Measurements from ENCODE around the gene EFCAB6. TPM values are rescaled to one million over a fixed set of nuclear protein-coding genes. Genes with fewer than 3 reads are reported as not detected.

The EFCAB6 gene
- total RNA-seq, 6 donors from 2014 or later = 2.4 to 94.3 (median 6.6) TPM

- no peak overlapping the region for H3K27ac ChIP-seq
- TF ChIP-seq EP300 (IDR thresholded peaks at IDR 0.05) (no peak), POLR2AphosphoS5 (IDR thresholded peaks at IDR 0.05) (no peak), CTCF (IDR thresholded peaks at IDR 0.05) (no peak), POLR2A (IDR thresholded peaks at IDR 0.05) (no peak)
- H3K9me3 ChIP-seq = no peaks in the 10 kb centered on the region
- peaks cover 0 to 7% (median 0%) of the 10 kb centered on the region in 4 donors for H3K4me1 ChIP-seq
- ATAC-seq (ENCODE audit: low FRiP score in 2 of 2) (no peak), DNase-seq (no peak)
- H3K36me3 ChIP-seq = no peaks in the 10 kb centered on the region
- no peak overlapping the region for H3K4me3 ChIP-seq
- WGBS, 2 donors = 85 to 90% methylated on average over 11 of the region's 11 CpGs
- H3K27me3 ChIP-seq = no peaks in the 10 kb centered on the region
Observed at GRCh38 chr22:43818981-43819380, 6.9 kb upstream of the EFCAB6 start.

- no peak for ATAC-seq (ENCODE audit: low FRiP score in 2 of 2)
- no peak for TF ChIP-seq EP300 (IDR thresholded peaks at IDR 0.05)
- WGBS, 2 donors = 96% methylated on average over 9 of the region's 9 CpGs
Observed at GRCh38 chr22:43817402-43817801, 5.3 kb upstream of the EFCAB6 start.

GRCh38 chr22:43814264-43814663 is 2.2 kb upstream of the EFCAB6 start:
- Histone ChIP-seq H3K4me1 (peaks cover 8 to 22% (median 10%) of the 10 kb centered on the region in 4 donors), H3K36me3 (no peaks in the 10 kb centered on the region), H3K4me3 (no peak overlapping the region), H3K27ac (no peak overlapping the region), H3K27me3 (no peaks in the 10 kb centered on the region), H3K9me3 (no peaks in the 10 kb centered on the region)
- 96 to 99% methylated on average over 5 of the region's 5 CpGs for WGBS, 2 donors
- ATAC-seq (ENCODE audit: low FRiP score in 2 of 2) (no peak), DNase-seq (no peak)
- TF ChIP-seq EP300 (IDR thresholded peaks at IDR 0.05) = no peak
- no peak for TF ChIP-seq POLR2AphosphoS5 (IDR thresholded peaks at IDR 0.05)
- TF ChIP-seq POLR2A (IDR thresholded peaks at IDR 0.05) = no peak
- TF ChIP-seq CTCF (IDR thresholded peaks at IDR 0.05) = no peak

More at GRCh38 chr22:43817402-43817801, 5.3 kb upstream of the EFCAB6 start:
- no peak overlapping the region for H3K4me3 ChIP-seq
- H3K9me3 ChIP-seq = no peaks in the 10 kb centered on the region
- H3K36me3 ChIP-seq = no peaks in the 10 kb centered on the region
- H3K4me1 ChIP-seq = peaks cover 3 to 12% (median 7%) of the 10 kb centered on the region in 4 donors
- H3K27me3 ChIP-seq = no peaks in the 10 kb centered on the region
- no peak for DNase-seq
- no peak overlapping the region for H3K27ac ChIP-seq

GRCh38 chr22:43812890-43813289 is 785 bp upstream of the EFCAB6 start:
- no peaks in the 10 kb centered on the region for H3K36me3 ChIP-seq
- WGBS, 2 donors = 24% methylated on average over 6 of the region's 6 CpGs
- TF ChIP-seq POLR2A (IDR thresholded peaks at IDR 0.05) = no peak
- no peak for TF ChIP-seq EP300 (IDR thresholded peaks at IDR 0.05)
- no peak for TF ChIP-seq POLR2AphosphoS5 (IDR thresholded peaks at IDR 0.05)
- no peak for TF ChIP-seq CTCF (IDR thresholded peaks at IDR 0.05)
- H3K4me1 ChIP-seq = peaks cover 8 to 22% (median 10%) of the 10 kb centered on the region in 4 donors
- DNase-seq (no peak), ATAC-seq (ENCODE audit: low FRiP score in 2 of 2) (peak in 1 of 2 donors; percentile 3)
- H3K27ac ChIP-seq = peak overlapping the region in 3 of 4 donors; percentile 82 to 93 (median 91)
- no peaks in the 10 kb centered on the region for H3K9me3 ChIP-seq
- H3K4me3 ChIP-seq = peak overlapping the region; percentile 50 to 86 (median 84)
- H3K27me3 ChIP-seq = no peaks in the 10 kb centered on the region

- peak overlapping the region; percentile 79 to 93 (median 86) for H3K27ac ChIP-seq
- ATAC-seq (ENCODE audit: low FRiP score in 2 of 2) = peak in 1 of 2 donors; percentile 48
- no peak for DNase-seq
- H3K4me3 ChIP-seq = peak overlapping the region; percentile 50 to 86 (median 84)
- TF ChIP-seq POLR2A (IDR thresholded peaks at IDR 0.05) = no peak
- no peak for TF ChIP-seq POLR2AphosphoS5 (IDR thresholded peaks at IDR 0.05)
- H3K36me3 ChIP-seq = no peaks in the 10 kb centered on the region
- no peaks in the 10 kb centered on the region for H3K9me3 ChIP-seq
- no peaks in the 10 kb centered on the region for H3K27me3 ChIP-seq
- 0% methylated on average over 1 to 21 of the region's 21 CpGs for WGBS, 2 donors
- H3K4me1 ChIP-seq = peaks cover 8 to 22% (median 10%) of the 10 kb centered on the region in 4 donors
Observed at GRCh38 chr22:43811777-43812148, 342 bp downstream of the EFCAB6 start.

GRCh38 chr22:43802897-43803495 is 9.1 kb downstream of the EFCAB6 start:
- no peaks in the 10 kb centered on the region for H3K4me1 ChIP-seq
- DNase-seq (no peak), ATAC-seq (ENCODE audit: low FRiP score in 2 of 2) (no peak)
- no peak for TF ChIP-seq POLR2AphosphoS5 (IDR thresholded peaks at IDR 0.05)
- TF ChIP-seq CTCF (IDR thresholded peaks at IDR 0.05) = no peak
- no peak for TF ChIP-seq POLR2A (IDR thresholded peaks at IDR 0.05)
- TF ChIP-seq EP300 (IDR thresholded peaks at IDR 0.05) = no peak
- no peak overlapping the region for H3K4me3 ChIP-seq
- no peak overlapping the region for H3K27ac ChIP-seq
- H3K27me3 ChIP-seq = no peaks in the 10 kb centered on the region
- WGBS, 2 donors = 77 to 79% methylated on average over 5 of the region's 5 CpGs
- peaks cover 4 to 10% (median 9%) of the 10 kb centered on the region in 4 donors for H3K9me3 ChIP-seq
- H3K36me3 ChIP-seq = no peaks in the 10 kb centered on the region
